Vein endothelial cell (primary cell): ENCODE measurements around the gene PLEKHO1. TPM values are rescaled to one million over a fixed set of nuclear protein-coding genes. Genes with fewer than 3 reads are reported as not detected.

Experiments used
- total RNA-seq: library from RNA; depleted of rRNA; stranded (reverse); fragments of >200 nt; gene quantifications from 2 replicates; pipeline ENCODE4 v1.2.3, GENCODE V29; 2012

PLEKHO1 gene, protein sequence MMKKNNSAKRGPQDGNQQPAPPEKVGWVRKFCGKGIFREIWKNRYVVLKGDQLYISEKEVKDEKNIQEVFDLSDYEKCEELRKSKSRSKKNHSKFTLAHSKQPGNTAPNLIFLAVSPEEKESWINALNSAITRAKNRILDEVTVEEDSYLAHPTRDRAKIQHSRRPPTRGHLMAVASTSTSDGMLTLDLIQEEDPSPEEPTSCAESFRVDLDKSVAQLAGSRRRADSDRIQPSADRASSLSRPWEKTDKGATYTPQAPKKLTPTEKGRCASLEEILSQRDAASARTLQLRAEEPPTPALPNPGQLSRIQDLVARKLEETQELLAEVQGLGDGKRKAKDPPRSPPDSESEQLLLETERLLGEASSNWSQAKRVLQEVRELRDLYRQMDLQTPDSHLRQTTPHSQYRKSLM
- total RNA-seq = 36.9 and 51.3 TPM in 2 replicates

GRCh38 chr1:150149271-150150132, at the start of gene PLEKHO1:
PLEKHO1 (plus strand) TSS chr1:150149916; CDS start chr1:150150258, 342 bp downstream.

Other genes with a start within 250 kb of the PLEKHO1 start
- gene SV2A, start 232.1 kb upstream of the PLEKHO1 start, total RNA-seq = 0.67 and 3.3 TPM in 2 replicates
- gene SF3B4, start 222.1 kb upstream of the PLEKHO1 start, total RNA-seq = 18.0 and 20.2 TPM in 2 replicates
- 3.4 and 7.5 TPM in 2 replicates for gene MTMR11, start 213.0 kb upstream of the PLEKHO1 start, total RNA-seq
- 12.7 and 20.3 TPM in 2 replicates for gene OTUD7B, start 139.2 kb upstream of the PLEKHO1 start, total RNA-seq
- gene VPS45, start 82.1 kb upstream of the PLEKHO1 start, total RNA-seq = 24.2 and 28.7 TPM in 2 replicates
- 18.6 and 25.7 TPM in 2 replicates for gene ANP32E, start 86.2 kb downstream of the PLEKHO1 start, total RNA-seq
- not detected in 2 replicates for gene CA14, start 107.9 kb downstream of the PLEKHO1 start, total RNA-seq
- 175 and 177 TPM in 2 replicates for gene APH1A, start 119.1 kb downstream of the PLEKHO1 start, total RNA-seq
- gene C1orf54, start 122.9 kb downstream of the PLEKHO1 start, total RNA-seq = 9.3 and 9.8 TPM in 2 replicates
- gene CIART, start 132.6 kb downstream of the PLEKHO1 start, total RNA-seq = 1.8 and 2.6 TPM in 2 replicates
- gene MRPS21, start 143.9 kb downstream of the PLEKHO1 start, total RNA-seq = 31.0 and 33.1 TPM in 2 replicates
- gene PRPF3, start 171.6 kb downstream of the PLEKHO1 start, total RNA-seq = 36.9 and 60.5 TPM in 2 replicates
- gene RPRD2, start 214.2 kb downstream of the PLEKHO1 start, total RNA-seq = 14.7 and 15.0 TPM in 2 replicates